NCI-H2107 (cell line): ENCODE results near the gene FADS3.

Experiments used
- DNase-seq: peaks from one replicate; lab custom pipeline; 2025; lab: John Stamatoyannopoulos, UW

The FADS3 gene

DNA sequence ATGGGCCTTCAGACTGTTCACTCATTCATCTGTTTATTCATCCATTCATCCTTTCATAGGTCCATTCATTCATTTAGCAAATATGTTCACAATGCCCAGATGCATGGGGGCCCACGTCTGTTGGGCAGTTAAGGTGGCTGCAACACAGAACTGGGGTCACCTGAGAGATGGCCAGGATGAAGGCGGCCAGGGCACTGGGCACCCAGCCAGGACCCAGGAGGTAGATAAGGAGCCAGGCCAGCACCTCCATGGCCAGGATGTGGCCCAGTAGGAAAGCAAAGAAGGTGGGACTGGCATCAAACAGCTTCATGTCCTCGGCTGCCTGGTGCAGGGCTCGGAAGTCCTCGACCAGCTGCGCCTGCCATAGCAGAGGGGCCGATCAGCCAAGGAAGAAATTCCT lies 12.2 kb downstream of the FADS3 start:
- no peak for DNase-seq

DNA sequence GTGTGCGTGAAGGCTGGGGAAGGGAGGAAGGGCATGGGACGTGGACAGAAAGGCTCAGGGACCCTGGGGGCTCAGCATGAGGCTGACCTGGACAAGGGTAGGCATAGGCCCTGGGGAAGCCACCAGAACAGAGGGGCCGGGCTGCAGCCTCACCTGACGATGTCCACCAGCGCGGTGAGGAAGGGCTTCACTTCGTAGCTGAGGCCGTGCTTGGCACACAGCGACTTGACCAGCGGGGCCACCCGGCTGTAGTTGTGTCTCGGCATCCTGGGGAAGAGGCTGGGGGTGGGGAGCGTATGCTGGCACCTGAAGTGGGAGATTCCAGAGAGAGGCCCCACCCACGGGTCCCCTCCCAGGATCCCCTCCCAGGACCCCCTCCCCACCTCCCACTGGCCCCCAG lies 15.6 kb downstream of the FADS3 start:
- no peak for DNase-seq

DNA sequence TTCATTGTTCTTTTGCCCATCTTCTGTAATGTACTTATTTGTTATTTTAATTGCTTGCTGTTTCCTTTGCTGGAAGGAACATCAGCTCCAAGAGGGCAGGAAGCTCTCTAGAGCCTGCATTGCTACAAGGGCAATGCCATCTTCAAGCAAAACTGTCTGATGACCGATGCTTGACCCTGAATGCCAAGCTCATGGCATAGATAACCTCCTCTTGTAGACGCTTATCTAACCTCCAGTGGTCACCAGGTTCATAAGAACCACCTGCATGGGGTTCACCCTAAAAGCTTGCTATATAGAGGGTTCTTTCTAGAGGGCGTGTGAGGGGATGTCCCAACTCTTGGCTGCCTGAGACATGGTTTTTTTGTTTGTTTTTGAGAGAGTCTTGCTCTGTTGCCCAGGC lies 16.5 kb downstream of the FADS3 start:
- DNase-seq: no peak

DNA sequence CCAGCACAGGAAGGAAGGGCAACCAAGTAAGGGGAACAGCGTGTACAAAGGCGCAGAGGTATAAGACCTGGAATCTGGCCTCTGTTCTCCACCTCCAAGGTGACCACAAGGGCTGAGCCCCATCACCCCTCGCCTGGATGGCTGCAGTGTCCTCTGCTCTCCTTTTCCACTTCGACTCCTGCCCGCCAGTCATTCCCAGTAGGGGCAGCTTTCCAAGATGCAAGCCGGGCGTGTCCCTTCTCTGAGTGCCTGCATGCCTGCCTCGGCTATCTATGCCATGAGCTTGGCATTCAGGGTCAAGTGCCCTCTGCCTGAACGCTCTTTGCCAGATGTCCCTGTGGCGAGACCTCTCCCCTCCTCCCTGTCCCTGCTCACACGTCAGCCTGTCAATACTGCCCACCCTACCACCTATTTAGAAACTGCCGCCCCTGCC lies 17.0 kb downstream of the FADS3 start:
- DNase-seq: no peak

DNA sequence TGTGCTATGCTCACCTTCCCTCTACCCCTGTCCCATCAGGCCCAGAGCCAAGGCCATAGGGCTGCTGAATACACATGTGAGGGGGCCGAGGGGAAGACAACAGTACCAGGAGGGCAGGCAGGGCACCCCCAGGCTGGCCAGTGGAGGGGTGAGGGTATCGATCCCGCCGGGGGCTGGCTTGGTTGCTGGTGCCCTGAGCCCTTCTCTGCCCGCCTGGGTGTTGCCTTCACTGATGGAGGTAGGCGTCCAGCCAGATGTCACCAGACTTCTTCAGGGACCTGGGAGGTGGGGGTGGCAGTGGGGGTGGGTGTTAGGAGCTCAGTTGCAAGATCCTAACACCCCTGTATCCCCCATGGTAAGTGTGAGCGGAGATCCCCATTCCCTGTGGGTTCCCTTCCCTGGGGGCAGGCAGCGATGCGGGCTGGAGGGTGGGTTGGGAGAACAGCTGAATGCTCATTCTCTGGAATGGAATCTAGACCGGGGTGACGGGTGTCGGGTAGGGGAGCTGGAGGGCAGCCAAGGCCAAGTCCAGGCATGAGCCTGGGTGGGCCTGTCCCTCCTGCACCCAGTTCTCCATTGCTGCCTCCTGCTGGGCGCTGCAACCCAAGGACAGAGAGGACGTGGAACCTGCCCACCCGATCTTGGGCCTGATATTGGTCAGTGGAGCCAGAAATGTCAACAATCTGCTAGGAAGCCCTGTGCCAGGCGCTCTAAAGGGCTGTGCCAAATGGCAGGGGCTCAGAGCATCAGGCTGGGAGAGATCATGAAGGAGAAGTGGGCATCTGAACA lies 17.6 kb downstream of the FADS3 start:
- no peak for DNase-seq

DNA sequence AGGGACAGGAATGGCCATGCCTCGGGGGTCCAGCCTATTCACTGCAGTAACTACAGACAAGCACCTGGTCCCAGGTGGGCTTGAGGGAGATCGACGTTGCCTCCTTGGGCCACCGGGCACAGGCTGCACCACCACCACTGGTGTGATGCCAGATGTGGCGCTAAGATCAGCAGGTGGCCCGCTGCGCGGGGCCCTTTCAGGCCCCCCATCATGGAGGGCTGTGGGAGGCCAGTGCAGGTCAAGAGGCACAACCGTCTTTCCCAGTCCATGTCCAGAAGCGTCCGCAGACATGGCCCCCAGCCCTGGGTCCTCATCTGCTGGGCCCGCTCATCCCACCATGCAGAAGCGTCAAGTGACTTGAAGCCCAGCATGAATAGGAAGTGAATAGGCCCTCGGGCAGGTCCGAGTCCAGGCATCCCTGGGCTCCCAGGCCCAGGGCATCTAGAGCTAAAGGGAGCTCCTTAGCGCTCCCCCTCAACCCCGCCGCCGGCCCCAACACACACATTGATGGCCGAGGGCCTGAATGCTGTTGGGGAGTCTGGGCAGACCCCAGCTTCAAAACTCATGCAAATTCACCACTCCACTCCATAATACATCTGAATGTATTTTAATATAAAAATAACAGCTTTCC lies 18.3 kb downstream of the FADS3 start:
- no peak for DNase-seq

DNA sequence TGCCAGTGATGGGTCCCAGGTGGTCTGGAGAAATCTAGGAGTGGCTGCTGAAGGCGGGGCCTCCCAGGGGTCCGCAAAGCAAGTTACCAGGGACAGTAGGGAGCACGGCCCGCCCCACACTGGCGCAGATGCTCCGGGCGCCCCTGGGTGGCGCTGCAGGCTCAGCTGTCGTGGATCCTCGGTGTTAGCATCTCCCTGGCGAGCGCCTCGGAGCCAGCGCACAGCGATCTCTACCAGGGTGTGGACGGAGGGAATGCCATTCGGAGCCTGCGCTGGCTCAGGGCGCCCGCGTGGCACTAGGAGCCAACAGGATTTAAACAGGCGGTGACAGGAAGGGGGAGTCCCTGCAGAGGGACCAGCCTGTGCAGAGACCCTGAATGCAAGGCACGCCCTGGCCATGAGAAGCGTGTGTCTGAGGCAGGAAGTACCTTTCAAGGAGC lies 20.2 kb downstream of the FADS3 start:
- peak; percentile 65 for DNase-seq

DNA sequence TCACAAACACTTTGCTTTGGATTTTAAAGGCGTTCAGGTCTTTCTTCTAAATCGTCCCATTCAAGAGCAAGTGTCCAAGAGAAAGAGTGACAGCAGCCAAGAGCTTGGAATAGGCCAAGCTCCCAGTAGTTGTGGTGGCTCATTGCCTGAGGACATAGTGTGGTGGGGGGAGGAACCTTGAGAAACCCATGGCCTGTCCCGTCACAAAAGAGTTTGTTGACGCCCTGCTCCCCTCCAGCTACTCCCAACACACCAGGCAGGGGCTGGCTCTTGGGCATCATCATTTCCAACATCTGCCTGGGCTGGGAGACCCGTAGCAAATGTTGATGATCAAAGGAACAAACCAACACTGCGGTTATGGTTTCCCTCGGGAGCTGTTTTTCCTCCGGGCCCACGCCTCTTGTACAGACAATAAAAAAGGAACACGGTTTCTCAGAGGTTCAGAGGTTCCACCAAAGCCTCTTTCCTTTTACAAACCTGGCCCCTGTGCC lies 20.8 kb downstream of the FADS3 start:
- peak; percentile 23 for DNase-seq

DNA sequence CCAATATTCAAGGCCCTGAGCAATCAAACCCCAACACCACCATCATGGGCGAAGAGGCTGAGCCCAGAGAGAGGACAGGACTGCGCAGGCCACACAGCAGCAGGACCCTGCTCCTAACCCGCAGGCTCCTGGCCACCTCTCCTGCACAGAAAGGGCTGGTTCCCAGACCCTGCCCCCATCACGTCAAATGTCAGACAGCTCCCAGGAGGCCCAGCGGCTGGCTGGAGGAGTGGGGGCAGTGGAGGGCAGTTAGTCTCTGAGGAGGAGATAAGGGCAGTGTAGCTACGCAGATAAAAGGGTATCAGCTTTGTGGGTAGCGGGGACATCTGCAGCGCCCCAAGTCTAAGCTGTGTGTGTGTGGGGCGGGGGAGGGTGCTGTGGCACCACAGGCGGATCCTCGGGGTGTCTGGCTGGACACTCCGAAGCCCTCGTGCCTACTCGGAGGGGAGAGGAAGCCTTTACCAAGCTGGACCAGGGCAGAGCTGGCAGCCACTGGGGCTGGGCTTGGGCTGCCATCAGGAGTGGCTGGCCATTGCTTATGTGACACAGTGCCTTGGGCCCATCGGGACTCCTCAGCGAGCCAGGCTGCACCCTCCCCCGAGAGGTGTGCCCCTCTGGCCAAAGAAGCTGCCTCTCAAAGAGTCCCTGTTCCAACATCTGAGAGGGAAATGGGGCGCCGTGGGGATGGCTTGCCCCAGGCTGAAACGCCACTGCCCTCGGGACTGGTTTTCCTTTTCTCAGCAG lies 21.5 kb downstream of the FADS3 start:
- DNase-seq: no peak

DNA sequence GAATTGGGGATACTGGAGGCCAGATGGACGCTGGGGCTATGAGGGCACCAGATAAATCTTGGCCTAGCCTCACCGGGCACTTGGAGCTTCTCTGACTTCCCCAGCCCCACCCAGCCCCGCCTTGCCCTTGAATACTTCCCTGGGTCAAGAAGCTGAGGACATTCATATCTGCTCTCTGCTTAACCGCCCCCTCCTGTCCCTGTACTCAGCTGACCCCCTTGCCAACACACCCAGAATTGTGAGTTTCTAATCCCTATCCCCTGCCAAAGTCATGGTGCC lies 22.0 kb downstream of the FADS3 start:
- no peak for DNase-seq

DNA sequence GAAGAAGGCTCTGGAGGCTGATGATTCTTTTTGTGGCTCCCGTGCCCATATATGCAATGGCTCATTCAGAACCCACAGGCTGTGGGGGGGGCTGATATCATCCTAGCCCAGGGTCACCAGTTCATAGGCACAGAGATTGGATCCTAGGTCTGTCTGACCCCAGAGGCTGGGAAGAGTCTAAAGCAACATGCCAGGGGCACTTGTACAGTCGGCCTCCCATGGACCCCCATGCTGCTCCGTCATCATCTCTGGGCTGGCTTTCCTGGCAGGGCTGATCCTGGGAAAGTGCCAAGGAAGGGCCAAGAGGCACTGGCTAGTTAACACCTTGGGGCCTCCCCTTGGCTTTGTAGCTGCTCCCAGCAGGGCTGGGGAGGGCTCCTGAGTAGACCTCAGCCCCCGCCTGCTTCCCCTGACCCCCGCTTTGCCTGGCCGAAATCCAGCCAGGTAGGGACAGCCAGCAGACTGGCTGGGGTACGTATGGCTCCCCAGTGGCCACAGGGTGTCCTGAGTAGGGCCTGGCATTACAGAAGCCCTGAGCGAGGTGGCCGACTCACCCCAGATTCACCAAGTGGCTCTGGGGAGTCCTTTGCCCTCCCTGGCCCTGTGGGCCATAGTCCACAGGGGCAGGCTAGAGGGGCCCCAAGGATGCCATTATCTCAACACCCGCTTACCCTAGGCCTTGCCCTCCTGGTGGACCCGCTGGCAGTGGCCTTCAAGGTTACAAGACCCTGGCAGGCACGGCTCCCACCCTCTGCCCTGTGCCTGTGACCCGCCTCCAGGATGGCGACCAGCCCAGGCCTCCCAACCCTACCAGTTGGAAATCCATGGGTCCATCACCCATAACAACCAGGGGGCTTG lies 22.5 kb downstream of the FADS3 start:
- DNase-seq: no peak

DNA sequence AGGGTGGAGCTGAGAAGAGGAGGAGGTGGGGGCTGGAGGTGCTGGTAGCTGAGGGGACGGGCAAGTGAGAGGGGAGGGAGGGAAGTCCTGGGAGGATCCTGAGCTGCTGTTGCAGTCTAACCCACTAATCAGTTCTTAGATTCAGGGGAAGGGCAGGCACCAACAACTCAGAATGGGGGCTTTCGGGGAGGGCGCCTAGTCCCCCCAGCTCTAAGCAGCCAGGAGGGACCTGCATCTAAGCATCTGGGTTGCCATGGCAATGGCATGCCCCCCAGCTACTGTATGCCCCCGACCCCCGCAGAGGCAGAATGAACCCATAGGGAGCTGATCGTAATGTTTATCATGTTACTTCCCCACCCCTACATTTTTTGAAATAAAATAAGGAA lies 24.4 kb downstream of the FADS3 start:
- DNase-seq: no peak

DNA sequence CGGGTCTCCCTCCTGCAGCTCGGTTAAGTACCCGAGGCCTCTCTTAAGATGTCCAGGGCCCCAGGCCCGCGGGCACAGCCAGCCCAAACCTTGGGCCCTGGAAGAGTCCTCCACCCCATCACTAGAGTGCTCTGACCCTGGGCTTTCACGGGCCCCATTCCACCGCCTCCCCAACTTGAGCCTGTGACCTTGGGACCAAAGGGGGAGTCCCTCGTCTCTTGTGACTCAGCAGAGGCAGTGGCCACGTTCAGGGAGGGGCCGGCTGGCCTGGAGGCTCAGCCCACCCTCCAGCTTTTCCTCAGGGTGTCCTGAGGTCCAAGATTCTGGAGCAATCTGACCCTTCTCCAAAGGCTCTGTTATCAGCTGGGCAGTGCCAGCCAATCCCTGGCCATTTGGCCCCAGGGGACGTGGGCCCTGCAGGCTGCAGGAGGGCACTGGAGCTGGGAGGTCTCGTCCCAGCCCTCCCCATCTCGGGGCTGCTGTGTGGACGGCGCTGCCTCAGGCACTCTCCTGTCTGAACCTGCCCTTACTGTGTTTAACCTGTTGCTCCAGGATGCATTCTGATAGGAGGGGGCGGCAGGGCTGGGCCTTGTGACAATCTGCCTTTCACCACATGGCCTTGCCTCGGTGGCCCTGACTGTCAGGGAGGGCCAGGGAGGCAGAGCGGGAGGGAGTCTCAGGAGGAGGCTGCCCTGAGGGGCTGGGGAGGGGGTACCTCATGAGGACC lies 25.0 kb downstream of the FADS3 start:
- DNase-seq: no peak

DNA sequence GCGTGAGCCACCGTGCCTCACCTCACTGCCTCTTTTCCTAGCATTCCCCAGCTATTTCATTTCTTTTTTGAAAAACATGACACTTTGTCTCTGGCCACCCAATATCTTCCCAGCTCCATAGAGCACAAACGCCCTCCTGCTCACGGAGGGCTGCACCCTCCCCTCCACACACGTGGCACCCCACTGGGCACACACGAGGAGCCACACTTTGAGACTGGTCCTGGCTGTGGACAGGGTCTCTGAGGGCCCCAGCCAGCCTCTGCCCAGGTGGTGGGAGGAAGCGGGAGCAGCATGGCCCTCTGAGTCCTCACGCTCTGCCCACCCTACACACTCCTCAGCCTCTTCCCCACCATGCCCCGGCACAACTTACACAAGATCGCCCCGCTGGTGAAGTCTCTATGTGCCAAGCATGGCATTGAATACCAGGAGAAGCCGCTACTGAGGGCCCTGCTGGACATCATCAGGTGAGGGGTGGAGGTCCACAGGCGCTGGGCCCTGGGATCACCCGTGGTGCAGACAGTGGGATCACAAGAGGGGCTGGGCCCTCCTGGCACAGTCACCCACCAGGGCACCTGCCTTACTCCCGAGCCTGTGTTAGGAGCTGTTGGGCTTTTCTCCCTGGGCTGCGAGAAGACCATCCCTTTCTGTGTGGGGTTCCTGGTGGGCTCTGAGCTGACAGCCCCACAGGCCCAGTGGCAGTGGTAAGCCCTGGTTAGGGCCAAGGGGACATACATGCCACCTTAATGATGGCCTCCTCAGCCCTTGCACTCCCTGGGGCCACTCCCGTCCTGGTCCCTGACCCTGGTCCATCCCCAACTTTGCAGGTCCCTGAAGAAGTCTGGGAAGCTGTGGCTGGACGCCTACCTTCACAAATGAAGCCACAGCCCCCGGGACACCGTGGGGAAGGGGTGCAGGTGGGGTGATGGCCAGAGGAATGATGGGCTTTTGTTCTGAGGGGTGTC lies 26.2 kb downstream of the FADS3 start:
- no peak for DNase-seq

DNA sequence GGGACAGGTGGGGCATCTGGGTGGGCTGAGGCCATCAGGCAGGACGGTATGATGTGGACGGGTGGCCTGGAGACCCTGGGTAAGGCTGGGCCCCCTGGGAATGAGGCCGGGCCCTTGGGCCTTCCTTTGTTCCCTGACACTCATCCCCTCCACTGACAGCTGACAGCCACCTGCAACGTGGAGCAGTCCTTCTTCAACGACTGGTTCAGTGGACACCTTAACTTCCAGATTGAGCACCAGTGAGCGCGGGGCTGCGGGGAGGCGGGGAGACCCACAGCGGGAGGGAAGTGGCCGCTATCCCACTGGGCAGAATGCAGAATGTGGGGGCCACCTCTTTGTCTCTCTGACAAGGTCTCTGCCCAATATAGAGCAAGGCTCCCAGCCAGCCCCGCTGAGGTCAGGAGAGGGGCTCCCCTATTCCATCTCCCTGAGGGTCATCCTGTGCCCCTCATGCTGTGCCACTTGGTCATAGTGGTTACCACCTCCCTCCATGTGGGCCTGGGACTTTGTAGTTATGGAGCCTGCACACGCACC lies 27.7 kb downstream of the FADS3 start:
- DNase-seq: no peak

DNA sequence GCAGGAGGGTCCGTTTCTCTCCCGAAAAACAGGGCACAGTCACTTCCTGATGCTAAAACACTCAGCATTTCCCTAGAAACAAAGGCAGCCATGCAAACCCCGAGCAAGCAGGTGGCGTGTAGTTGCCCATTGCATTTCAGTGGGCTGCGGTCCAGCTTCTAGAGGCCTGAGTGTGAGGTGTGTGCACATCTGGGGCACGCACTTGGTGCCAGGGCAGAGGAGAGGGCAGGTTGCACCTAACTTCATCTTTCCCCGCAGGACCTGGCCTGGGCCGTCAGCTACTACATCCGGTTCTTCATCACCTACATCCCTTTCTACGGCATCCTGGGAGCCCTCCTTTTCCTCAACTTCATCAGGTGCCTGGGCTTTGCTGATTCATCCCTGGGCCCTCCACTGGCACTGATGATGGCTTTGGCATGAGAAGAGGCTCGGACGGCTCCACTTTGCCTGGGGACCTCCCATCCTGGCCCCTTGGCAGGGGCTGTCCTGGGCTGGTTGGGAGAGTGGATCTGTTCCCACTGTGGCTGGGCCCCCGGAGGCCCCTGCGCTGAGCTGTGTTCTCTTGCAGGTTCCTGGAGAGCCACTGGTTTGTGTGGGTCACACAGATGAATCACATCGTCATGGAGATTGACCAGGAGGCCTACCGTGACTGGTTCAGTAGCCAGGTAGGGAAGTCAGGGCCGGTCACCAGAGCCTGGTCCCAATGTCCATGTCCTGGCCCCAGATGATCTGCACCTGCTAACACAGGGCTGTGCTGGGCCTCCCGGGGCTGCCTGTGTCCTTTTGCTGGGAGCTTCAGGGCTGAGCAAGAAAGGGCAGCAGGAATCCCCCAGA lies 28.4 kb downstream of the FADS3 start:
- no peak for DNase-seq

DNA sequence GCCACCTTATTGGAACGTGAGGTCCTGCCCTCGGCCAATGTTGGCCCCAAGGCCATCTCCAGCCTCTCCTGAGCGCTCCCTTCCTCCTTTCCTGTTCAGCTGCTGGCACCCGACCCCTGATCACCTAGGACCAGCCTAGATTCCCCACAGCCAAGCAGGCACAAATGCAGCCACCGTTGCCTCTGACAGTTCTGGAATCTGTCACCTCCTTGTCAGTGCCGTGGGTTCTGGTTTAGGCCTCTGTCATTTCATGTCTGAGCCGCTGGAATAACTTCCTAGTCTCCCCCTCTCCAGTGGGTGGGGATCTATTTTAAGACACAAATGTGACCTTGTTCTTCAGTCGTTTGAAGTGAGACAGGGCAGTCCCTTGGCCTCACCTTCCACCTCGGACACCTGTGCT lies 29.7 kb downstream of the FADS3 start:
- no peak for DNase-seq

DNA sequence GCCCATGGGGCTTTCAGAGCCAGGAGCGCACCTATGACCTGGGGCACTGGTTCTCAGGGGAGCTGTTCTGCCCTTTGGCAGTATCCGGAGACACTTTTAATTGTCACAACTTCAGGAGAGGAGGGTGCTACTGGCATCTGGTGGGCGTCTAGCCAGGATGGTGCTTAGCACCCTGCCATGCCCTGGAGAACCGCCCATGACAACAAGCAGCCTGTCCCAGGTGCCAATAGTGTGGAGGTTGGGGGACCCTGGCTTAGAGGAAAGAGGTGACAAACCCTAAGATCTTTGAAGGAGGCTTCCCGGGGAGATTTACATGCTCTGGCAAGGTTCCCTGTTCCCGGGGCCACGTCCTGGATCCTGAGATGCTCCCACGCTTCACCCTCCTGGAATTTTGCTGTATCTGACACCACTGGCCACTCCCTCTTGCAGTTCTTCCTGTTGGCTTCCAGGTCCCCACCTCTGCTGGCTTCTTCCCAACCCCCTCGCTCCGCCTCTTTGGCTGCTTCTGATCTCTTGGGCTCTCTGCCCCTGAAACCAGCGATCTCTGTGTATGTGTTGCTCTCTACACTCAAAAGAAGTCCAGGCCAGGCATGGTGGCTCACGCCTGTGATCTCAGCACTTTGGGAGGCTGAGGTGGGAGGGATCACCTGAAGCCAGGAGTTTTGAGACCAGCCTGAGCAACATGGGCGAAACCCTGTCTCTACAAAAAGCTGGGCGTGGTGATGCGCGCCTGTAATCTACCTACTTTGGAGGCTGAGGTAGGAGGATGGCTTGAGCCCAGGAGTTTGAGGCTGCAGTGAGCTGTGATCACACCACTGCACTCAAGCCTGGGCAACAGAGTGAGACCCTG lies 31.1 kb downstream of the FADS3 start:
- DNase-seq: no peak
